Brain microvascular endothelial cell (primary cell): ENCODE measurements around the gene NRXN3.
"Not testable (repeated sequence)": the region's sequence is repeated elsewhere in the genome, so short reads cannot be mapped to it uniquely, and the experiment has no call there.

Experiments used
- DNase-seq: peaks from one replicate; pipeline ENCODE4 v3.0.0-alpha.2; 2020
- H3K27ac ChIP-seq: fragments of 250-450 bp; sonication (Bioruptor Pico); 2 replicates; pipeline ENCODE4 v1.5.1; 2020; ENCODE audit warnings: mild to moderate bottlenecking, moderate library complexity
- H3K27me3 ChIP-seq: fragments of 250-450 bp; sonication (Bioruptor Pico); replicated peaks from 2 replicates; pipeline ENCODE4 v1.5.1; 2020; ENCODE audit warnings: mild to moderate bottlenecking
- H3K36me3 ChIP-seq: fragments of 250-450 bp; sonication (Bioruptor Pico); replicated peaks from 2 replicates; pipeline ENCODE4 v1.5.1; 2020; ENCODE audit warnings: mild to moderate bottlenecking
- H3K4me3 ChIP-seq: 2 replicates; pipeline ENCODE4 v1.5.1; 2011; ENCODE audit warnings: low read depth, mild to moderate bottlenecking, control low read depth, low read length, moderate library complexity
- CTCF ChIP-seq: IDR thresholded peaks from 2 replicates; pipeline ENCODE4 v1.5.1; 2011; ENCODE audit warnings: low read depth, mild to moderate bottlenecking, moderate library complexity, low read length, control low read depth, inconsistent platforms; ENCODE audit errors: missing control alignments
- in situ Hi-C: cut with HindIII; loops from 2 replicates; pipeline ENCODE4 v1.10.0; 2017; ENCODE audit warnings: low sequenced_read_pairs, low pct_ligation_motif_present

Gene NRXN3

GRCh38 chr14:78414172-78414571 lies 244.0 kb downstream of the NRXN3 start:
- Histone ChIP-seq H3K27me3 (no peaks in the 10 kb centered on the region), H3K36me3 (no peaks in the 10 kb centered on the region), H3K4me3 (no peak overlapping the region), H3K27ac (no peak overlapping the region)
- in situ Hi-C loops = no loop called here
- TF ChIP-seq CTCF = no peak
- DNase-seq = no peak

- in situ Hi-C loops = no loop called here
- no peak for TF ChIP-seq CTCF
- DNase-seq = no peak
- Histone ChIP-seq H3K36me3 (no peaks in the 10 kb centered on the region), H3K4me3 (no peak overlapping the region), H3K27me3 (no peaks in the 10 kb centered on the region), H3K27ac (no peak overlapping the region)
These were observed 247.4 kb downstream of the NRXN3 start for GRCh38 chr14:78417532-78417931.

- TF ChIP-seq CTCF = no peak
- H3K27me3 ChIP-seq = no peaks in the 10 kb centered on the region
- no peak overlapping the region for H3K27ac ChIP-seq
- no peak for DNase-seq
- no peaks in the 10 kb centered on the region for H3K36me3 ChIP-seq
- no peak overlapping the region for H3K4me3 ChIP-seq
- in situ Hi-C loops = no loop called here
These were observed 254.1 kb downstream of the NRXN3 start for GRCh38 chr14:78424311-78424710.

DNA sequence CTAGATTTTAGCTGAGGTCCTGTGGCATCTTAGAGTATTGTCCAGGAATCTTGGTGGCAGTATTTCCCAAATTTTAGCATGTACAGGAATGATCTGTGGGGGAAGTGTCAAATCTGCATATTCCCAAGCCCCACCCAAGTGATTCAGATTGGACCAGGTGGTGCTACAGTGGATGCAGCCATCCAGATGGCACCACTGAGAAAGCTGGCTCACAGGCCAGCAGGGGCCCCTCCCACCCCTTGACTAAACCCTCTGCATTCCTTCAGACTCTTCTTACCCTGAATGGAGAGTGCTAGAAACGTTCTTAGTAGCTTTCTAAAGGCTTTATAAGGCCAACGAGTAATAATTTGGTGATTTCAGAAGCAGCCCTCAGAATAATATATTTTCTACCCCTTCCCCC lies 255.2 kb downstream of the NRXN3 start:
- TF ChIP-seq CTCF = no peak
- no peaks in the 10 kb centered on the region for H3K36me3 ChIP-seq
- no peaks in the 10 kb centered on the region for H3K27me3 ChIP-seq
- DNase-seq = no peak
- H3K4me3 ChIP-seq = no peak overlapping the region
- H3K27ac ChIP-seq = no peak overlapping the region
- in situ Hi-C loops = no loop called here

DNA sequence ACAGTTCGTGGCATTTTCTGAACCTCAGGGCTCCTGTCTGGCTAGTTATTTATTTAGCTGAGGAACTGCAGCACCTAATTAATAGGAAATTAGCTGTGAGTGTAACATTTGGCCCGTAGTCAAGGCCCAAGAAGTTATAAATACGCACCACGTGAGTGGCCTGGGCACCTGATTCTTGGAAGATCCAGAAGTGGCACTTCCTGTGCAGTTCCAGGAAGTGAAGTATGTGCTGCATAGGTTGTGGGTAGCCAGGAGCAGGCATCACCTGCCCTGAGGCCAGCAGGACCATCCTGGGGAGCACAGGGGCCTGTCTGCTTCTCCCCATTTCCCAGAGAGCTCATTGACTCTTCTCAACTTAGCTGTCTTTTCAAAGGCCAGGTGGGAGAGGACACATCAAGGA lies 255.6 kb downstream of the NRXN3 start:
- TF ChIP-seq CTCF = no peak
- H3K27ac ChIP-seq = no peak overlapping the region
- H3K4me3 ChIP-seq = no peak overlapping the region
- in situ Hi-C loops = no loop called here
- H3K27me3 ChIP-seq = no peaks in the 10 kb centered on the region
- no peak for DNase-seq
- H3K36me3 ChIP-seq = no peaks in the 10 kb centered on the region

GRCh38 chr14:78432046-78432445 lies 261.9 kb downstream of the NRXN3 start:
- Histone ChIP-seq H3K27me3 (no peaks in the 10 kb centered on the region), H3K36me3 (no peaks in the 10 kb centered on the region), H3K27ac (no peak overlapping the region), H3K4me3 (no peak overlapping the region)
- DNase-seq = no peak
- TF ChIP-seq CTCF = no peak
- in situ Hi-C loops = no loop called here

- H3K4me3 ChIP-seq, DNase-seq, H3K27me3 ChIP-seq, H3K27ac ChIP-seq, in situ Hi-C loops, H3K36me3 ChIP-seq: not testable (repeated sequence)
These were observed 267.3 kb downstream of the NRXN3 start for GRCh38 chr14:78437448-78437847.
